DMS114 treated with DMSO at 0.1 percent for 48 hours (cell line): ENCODE data around the gene PCDHGC3.

Experiments
- DNase-seq: peaks from one replicate; lab custom pipeline; 2025; ENCODE audit not compliant: unreplicated experiment; lab: John Stamatoyannopoulos, UW

PCDHGC3 gene

DNA sequence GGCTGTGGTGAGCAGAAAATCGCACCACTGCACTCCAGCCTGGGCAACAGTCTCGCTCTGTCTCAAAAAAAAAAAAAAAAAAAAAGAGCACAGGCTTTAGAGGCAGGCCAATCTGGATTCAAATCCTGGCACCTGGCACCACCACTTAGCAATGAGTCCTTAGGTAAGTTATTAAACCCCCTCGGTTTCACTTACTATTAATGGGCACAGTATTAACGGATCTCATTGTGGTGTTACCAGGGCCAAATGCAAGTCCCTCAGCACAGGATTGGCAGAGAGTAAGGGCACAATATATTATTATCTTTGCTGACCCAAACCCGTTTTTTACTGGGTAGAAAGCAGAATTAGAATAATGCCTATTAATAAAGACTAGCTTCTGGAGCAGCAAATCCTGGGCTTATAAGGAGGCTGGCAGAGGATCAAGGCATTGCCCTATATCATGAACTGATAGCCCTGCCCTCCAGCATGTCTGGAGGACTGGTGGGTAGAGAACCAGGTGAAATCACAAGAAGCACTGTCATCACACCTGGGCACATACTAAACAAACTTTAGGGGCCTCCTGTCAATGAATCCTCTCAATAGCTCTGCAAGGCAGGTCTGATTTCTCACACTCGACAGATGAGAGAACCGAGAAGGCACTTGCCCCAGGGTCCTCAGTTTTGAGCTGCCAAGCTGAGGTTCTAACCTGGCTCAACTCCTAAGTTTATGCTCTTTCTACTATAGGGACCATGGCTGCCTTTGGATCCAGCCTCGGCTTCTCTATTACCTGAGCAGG, 30.8 kb downstream of the PCDHGC3 start:
- no peak for DNase-seq

DNA sequence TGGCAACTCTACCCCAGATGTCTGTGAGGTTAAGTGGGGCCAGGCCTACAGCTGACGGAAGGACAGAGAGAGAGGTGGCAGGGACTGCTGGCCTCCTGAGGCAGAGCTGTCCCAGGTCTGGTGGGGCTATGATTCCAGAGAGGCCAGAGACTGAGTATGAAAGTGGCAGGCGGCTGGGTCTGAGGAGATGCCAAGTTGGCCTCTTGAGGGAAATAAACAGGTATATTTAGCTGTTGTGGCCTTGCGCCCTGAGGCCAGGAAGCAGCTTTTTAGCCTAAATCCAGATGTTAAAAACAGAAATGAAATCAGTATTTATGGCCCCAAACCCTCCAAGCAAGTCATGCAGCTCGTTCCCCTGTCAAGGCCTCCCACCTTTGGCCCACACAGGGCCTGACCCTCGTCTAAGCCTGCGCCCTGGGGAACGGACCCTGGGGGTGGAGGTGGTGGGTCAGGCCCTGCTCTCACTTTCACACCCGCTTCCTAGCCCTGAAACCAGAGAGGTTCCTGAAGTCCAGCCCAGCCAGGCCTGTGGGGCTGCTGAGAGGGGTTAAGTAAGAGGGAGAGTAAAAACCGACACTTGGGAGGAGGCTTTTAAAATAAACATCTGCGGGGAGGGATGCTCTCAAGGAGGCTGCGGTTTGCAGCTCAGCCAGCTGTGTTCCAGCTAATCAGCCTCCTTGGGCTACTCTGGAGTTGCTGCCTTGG, 31.8 kb downstream of the PCDHGC3 start:
- no peak for DNase-seq

DNA sequence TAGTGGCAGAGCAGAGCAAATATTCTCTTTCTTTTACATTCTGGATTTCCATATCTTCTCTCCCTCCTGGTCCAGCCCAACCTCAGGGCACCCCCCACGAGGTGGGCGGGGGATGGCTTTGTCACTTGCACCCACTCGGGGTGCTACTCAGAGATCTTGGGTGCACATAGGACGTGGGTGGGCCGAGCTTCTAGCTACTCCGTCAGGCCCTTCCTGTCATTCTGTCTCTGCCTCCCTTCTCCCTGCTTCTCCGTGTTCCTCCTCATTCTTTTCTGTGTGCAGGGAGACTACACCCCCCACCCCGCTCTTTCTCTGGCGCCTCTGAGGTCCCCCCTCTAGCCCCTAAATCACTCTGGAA, 32.7 kb downstream of the PCDHGC3 start:
- no peak for DNase-seq

DNA sequence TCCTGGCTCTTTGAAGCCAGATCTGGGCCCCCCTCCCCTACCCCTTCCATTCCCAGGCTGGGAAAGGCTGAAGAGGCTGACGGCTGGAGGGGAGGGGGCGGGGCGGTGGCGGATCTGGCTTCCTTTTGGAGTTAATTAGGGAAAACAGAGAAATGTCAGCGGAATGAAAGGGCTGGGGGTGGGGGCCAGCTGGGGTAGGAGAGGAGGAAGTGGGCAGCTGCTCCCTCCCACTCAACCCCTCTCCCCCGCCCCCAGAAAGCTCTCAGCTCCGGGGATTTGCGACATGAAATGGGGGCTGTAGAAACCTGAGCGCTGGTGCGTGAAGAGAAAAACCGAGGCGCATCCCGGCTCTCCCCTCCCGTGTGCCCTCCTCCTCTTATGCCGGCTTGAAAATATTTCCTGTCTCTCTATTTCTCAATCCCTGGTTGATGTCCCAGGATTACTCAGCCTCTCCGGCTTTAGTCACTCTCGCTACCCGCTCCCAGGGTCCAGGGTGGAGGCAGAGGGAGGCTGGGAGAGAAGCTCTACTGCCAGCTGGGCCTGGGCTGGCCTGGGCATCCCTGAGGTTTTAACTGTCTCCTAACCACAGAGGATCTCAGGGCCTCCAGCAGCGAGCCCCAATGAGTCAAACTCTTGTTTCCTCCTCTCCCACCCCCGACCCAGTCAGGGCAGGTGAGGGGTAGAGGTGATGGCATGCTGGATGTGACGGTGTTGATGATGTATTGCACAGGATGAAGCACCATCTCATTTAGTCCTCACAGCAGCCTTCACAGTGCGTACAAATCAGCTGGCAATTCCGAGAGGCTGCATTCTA, 33.2 kb downstream of the PCDHGC3 start:
- DNase-seq, result no peak

DNA sequence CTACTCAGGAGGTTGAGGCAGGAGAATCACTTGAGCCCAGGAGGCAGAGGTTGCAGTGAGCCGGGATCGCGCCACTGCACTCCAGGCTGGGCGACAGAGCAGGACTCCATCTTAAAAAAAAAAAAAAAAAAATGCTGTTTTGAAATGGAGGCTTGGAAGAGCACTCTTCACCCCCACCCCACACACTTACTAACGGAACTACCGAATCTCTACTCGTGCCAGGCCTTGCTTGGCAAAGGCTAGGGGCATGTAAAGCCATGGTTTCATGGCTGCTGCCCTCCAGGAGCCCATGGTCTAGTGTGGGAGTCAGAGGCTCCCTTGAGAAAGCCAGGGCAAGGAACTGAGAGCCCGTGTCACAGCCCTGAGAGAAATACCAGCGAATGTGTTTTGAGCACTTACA, 34.4 kb downstream of the PCDHGC3 start:
- no peak for DNase-seq

DNA sequence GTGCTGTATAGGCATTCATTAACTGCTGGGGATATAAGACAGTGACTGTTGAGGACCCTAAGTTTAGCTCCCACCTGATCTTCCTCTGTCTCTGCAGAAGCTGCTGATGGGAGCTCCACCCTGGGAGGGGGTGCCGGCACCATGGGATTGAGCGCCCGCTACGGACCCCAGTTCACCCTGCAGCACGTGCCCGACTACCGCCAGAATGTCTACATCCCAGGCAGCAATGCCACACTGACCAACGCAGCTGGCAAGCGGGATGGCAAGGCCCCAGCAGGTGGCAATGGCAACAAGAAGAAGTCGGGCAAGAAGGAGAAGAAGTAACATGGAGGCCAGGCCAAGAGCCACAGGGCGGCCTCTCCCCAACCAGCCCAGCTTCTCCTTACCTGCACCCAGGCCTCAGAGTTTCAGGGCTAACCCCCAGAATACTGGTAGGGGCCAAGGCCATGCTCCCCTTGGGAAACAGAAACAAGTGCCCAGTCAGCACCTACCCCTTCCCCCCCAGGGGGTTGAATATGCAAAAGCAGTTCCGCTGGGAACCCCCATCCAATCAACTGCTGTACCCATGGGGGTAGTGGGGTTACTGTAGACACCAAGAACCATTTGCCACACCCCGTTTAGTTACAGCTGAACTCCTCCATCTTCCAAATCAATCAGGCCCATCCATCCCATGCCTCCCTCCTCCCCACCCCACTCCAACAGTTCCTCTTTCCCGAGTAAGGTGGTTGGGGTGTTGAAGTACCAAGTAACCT, 35.3 kb downstream of the PCDHGC3 start:
- DNase-seq, result no peak

DNA sequence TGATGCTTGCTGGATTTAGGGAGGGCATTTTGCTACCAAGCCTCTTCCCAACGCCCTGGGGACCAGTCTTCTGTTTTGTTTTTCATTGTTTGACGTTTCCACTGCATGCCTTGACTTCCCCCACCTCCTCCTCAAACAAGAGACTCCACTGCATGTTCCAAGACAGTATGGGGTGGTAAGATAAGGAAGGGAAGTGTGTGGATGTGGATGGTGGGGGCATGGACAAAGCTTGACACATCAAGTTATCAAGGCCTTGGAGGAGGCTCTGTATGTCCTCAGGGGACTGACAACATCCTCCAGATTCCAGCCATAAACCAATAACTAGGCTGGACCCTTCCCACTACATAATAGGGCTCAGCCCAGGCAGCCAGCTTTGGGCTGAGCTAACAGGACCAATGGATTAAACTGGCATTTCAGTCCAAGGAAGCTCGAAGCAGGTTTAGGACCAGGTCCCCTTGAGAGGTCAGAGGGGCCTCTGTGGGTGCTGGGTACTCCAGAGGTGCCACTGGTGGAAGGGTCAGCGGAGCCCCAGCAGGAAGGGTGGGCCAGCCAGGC, 36.1 kb downstream of the PCDHGC3 start:
- DNase-seq, result no peak

DNA sequence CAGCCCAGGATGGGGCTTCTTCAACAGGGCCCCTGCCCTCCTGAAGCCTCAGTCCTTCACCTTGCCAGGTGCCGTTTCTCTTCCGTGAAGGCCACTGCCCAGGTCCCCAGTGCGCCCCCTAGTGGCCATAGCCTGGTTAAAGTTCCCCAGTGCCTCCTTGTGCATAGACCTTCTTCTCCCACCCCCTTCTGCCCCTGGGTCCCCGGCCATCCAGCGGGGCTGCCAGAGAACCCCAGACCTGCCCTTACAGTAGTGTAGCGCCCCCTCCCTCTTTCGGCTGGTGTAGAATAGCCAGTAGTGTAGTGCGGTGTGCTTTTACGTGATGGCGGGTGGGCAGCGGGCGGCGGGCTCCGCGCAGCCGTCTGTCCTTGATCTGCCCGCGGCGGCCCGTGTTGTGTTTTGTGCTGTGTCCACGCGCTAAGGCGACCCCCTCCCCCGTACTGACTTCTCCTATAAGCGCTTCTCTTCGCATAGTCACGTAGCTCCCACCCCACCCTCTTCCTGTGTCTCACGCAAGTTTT, 36.7 kb downstream of the PCDHGC3 start:
- peak; percentile 59 for DNase-seq

DNA sequence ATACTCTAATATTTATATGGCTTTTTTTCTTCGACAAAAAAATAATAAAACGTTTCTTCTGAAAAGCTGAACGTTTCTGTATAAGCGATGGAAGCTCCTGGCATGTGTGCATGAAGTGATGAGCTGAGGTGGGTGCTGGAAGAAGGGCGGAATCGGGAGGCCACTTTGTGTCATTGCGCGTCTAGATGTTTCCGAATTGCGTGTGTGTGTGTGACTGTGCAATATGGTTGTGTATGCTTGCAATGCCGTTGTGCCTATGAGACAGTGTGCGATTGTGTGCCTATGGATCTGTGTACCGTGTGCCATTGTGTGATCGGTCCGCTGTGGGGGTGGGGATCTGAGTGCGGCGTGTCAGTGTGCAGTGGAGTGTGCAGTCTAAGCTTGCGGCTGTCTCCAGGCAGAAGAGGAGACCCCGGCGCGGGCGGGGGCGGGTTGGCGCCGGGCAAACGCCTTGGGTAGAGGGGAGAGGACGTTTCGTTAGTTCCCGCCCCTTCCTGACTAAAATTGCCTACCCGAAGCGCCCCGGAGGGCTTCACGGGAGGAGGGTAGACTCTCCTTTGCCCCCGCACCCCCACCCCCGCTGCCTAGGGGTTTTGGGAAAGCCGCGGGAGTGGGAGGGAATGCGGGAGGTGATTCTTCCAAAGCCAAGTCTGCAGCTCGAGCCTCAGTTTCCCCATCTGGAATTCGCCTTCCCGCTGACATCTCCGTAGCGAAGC, 37.3 kb downstream of the PCDHGC3 start:
- DNase-seq, result peak; percentile 26

DNA sequence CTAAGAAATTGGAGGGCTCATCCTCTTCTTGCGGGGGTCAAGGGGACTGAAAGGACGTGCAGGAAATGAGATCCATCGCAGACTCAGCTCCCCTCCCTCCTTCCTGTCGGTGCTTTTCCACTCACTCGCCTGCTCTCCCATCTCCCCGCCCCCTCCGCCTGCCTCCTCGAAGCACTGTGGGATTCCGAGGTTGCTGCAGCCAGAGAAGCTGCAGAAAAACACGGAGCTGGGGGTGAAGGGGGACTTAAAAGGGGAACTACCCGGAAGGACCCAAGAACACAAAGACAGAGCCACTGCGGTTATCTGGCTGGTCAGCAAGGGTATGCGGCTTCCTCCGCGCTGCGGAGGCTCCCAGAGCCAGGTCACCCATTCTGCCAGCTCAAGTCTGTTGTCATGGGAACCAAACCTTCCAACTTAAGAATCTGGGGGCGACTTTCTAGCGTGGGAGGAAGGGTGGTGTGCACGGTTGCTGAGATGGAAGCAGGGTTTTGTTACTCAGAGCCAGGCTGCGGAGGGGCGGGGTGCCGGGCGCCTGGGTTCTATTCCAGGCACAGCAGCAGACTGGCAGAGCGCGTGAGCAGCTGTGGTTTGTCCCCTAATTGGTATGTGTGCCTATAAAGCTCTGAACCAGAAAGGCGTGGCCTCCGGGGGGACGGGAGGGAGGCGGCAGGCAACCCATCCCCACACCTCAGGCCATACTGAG, 38.0 kb downstream of the PCDHGC3 start:
- peak; percentile 68 for DNase-seq

DNA sequence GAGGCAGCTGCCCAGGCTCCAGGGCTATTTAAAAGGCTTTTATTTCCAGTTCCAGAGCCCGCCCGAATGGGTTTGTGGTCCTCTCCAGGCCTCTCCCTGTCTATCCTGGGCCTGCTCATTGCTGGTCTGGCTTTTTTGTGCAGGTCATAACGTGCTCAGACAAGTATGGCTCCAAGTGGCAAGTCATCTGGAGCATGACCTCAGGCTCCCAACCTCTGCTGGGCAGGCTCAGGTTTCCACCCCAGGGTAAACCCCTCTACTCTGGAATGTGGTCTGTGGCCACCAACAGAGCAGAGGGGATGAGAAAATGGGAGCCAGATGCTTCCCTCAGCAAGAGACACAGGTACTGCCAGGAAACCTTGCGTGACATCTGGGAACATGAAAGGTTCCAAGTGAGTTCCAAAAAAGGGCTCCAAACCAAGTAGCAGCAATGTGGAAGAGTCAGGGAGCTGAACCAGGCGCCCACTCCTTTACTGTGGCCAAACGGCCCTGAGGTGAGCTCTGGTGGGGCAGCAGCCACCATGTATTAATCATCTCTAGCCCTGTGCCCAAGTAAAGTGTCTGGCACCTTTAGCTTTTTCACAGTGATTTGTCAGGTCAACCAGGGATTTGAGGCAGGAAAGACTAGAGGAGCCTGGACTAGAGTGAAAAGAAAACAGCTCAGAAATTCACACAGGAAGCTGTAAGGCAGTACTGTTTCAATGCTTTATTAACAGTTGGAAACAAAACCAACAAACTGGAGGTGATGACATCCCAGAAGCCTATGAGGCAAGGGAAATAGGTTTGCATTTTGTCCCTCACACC, 38.8 kb downstream of the PCDHGC3 start:
- no peak for DNase-seq

DNA sequence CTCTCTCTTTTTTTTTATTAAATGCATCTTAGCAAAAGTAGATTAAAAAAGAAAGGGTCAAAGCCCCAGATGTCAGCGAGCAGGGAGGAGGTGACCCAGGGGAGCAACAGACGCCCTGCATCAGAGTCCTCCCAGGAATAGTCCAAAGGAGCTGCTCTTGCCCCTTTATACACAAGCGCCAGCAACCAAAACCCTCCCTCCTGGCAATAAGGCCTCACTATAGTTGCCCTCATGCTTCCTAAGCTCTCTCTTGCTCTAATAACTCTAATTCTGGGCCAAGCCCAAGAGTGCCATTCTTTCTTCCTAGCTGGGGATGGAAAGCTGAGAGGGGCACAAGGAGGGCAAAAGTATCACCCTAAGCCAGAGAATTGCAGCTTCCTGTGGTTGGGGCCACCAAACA, 39.4 kb downstream of the PCDHGC3 start:
- DNase-seq, result no peak

DNA sequence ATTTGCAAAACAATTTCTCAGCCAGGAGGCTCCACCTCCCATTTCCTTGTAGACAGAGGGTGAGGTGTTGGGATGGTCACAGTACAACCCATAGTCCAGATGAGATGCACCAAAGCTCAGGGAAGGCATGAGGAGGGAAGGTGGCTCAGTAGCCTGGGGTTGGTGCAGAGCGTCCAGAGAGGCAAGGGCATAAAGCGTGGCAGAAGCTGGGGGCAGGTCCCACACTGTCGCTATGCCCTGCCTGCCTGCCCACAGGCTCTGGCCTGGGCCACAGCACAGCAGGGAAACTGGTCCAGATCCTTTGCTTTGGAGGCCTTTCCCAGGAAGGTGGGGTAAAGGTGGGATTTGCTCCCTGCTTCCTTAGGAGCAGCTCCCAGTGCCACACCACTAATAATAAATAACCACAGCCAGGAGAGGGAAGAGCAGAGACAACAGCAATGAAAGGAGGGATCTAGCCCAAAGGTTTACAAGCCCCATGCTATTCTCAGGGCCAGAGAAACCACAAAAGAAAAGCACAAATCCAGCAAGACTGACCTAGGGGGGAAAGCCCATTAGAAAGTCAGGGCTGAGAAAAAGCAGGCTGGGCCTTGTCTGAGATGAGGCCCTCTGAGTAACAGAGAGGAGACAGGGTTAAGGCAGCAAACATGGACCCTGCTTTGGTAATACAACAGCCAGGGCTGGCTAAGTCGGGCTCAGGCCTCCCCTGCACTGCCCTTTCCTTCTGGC, 40.3 kb downstream of the PCDHGC3 start:
- no peak for DNase-seq

DNA sequence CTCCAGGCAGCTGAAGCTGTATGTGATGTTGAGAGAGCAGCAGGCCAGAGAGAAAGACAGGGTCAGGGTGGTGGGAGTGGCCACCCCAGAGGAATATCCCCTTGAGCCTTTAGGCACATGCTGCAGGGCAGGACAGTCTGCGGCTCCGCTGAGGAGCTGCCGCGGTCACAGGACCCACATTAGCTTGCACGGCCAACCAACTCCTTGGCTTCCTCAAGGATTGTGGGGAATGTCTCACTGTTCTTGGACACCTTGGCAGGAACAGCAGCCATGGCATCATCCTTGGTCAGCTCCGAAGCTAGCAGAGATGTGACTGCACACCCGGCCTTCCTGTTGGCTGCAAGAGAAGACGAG, 40.9 kb downstream of the PCDHGC3 start:
- no peak for DNase-seq

DNA sequence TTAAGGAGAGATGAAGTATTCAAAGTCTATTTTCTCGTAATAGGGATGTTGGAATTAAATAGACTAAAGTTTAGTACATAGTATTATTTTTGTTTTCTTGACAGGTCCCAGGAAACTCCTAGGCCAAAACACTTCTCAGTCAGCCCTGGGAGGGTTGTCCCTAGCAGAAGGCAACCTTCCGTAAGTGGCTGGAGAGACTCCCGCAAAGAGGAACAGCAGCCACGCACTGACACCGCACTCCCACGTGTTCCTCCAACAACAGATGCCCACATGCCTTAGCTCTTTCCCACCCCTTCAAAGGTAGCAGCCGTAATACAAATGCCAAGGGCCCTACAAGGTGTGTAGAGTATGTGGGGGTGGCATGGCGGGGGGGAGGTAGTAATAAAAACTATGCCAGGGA, 41.5 kb downstream of the PCDHGC3 start:
- no peak for DNase-seq

DNA sequence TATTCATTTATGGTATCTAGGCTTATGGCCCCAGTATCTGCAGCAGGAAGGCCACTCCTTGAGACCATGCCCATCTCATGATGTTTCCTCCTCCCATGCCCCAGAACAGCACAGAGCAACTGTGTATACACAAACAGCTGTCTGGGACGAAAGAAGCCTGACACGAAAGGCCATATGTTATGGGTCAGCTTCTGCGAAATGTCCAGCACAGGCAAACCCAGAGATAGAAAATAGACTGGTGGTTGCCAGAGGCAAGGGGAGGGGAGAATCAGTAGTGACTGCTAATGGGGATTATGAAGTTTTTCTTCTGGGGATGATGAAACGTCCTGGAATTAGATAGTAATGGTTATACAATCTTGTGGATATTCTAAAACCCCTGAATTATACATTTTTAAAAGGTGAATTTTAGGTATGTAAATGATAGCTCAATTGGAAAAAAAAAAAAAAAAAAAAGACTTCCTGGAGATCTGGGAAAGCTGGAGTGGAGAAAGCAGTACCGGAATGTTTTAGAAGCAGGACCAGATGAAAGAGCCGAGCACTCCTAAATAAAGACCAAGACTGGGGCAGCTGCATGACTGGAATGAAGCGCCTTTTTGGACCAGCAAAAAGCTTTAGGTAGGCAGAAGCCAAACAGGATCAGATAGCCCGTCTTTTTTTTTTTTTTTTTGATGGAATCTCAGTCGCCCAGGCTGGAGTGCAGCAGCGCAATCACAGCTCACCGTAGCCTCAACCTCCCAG, 42.3 kb downstream of the PCDHGC3 start:
- no peak for DNase-seq

DNA sequence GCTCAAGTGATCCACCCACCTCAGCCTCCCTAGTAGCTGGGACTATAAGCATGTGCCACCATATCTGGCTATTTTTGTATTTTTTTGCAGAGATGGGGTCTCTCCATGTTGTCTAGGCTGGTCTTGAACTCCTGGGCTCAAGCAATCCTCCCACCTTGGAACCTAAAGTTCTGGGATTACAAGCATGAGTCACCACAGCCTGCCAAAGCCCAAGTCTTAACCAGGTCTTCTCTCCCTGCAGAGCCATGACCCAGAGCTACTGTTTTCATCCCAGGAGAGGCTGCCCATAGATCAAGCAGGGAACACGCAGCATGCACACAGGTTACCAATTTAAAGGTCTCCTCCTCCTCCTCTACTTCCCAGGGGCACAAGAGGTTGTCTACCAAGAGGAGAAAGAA, 42.9 kb downstream of the PCDHGC3 start:
- DNase-seq, result no peak
